B cell (primary cell): ENCODE data around the gene IGSF9. TPM values are rescaled to one million over a fixed set of nuclear protein-coding genes. Genes with fewer than 3 reads are reported as not detected.
A peak's percentile ranks its signal among the peaks of the same experiment; 100 is the strongest.

Experiments
- ATAC-seq: fragments of 200-7000 bp; cut with Tn5 transposase; one replicate; pipeline ENCODE4 v1.10.0; 2021; ENCODE audit warnings: low read depth, mild to moderate bottlenecking, moderate number of reproducible peaks, moderate library complexity
- CTCF ChIA-PET: fragments of 350-600 bp; sonication (Branson Sonifier 250); formaldehyde crosslinking; loops from one replicate; lab custom pipeline; 2021; ENCODE audit warnings: antibody characterized with exemption, inconsistent platforms; lab: Charles Lee
- POLR2A ChIA-PET: fragments of 350-600 bp; sonication (Branson Sonifier 250); formaldehyde crosslinking; loops from one replicate; lab custom pipeline; 2021; ENCODE audit warnings: antibody characterized with exemption; lab: Charles Lee
- DNase-seq: peaks from one replicate; pipeline ENCODE4 v3.0.0; 2013
- H2AFZ ChIP-seq: 2 replicates; pipeline ENCODE4 v1.6.1; 2012; ENCODE audit warnings: mild to moderate bottlenecking, low read depth, low read length; ENCODE audit not compliant: insufficient read depth, poor library complexity, severe bottlenecking
- H3K27ac ChIP-seq, 2 donors: 1 replicate in 1 of 2; 2 replicates in 1 of 2; pipeline ENCODE4 v1.5.1; 2012 to 2013; ENCODE audit warnings: low read length in 2 of 2, mild to moderate bottlenecking in 2 of 2, moderate library complexity in 1 of 2
- H3K27me3 ChIP-seq, 4 experiments: fragments of 200-600 bp in 1 of 4; sonication (generic) in 1 of 4; replicated peaks in 1 of 4; 1 replicate in 2 of 4; 2 replicates in 2 of 4; pipeline versions ENCODE4 v1.6.1 to v1.7.0; 2013 to 2016; ENCODE audit warnings: low read length in 3 of 4, mild to moderate bottlenecking in 2 of 4, mixed read lengths in 1 of 4, moderate library complexity in 1 of 4; ENCODE audit not compliant: insufficient read depth in 4 of 4, control insufficient read depth in 3 of 4; ENCODE audit errors: control extremely low read depth in 1 of 4
- H3K36me3 ChIP-seq, 2 experiments: replicated peaks in 1 of 2; 1 replicate in 1 of 2; 2 replicates in 1 of 2; pipeline versions ENCODE4 v1.6.1 to v1.7.1; 2013; ENCODE audit warnings: low read length in 1 of 2; ENCODE audit not compliant: insufficient read depth in 2 of 2, control insufficient read depth in 1 of 2; ENCODE audit errors: control extremely low read depth in 1 of 2, extremely low read depth in 1 of 2
- H3K4me1 ChIP-seq, 2 donors: fragments of 200-600 bp in 1 of 2; sonication (generic) in 1 of 2; 1 replicate in 1 of 2; 2 replicates in 1 of 2; pipeline versions ENCODE4 v1.5.1 to v1.6.1; 2013 to 2017; ENCODE audit warnings: low read length in 2 of 2; ENCODE audit not compliant: control insufficient read depth in 2 of 2, insufficient read depth in 2 of 2
- H3K4me2 ChIP-seq: replicated peaks from 2 replicates; pipeline ENCODE3; 2012; ENCODE audit warnings: mild to moderate bottlenecking, low read depth, low read length; ENCODE audit not compliant: poor library complexity, severe bottlenecking
- H3K4me3 ChIP-seq, 5 experiments: fragments of 200-600 bp in 1 of 5; sonication (generic) in 1 of 5; 1 replicate in 3 of 5; 2 replicates in 2 of 5; pipeline versions ENCODE4 v1.5.1 to v1.7.0; 2011 to 2016; ENCODE audit warnings: low read length in 4 of 5, mild to moderate bottlenecking in 4 of 5, low read depth in 2 of 5, control low read depth in 1 of 5, moderate library complexity in 1 of 5; ENCODE audit not compliant: insufficient read depth in 1 of 5; ENCODE audit errors: control extremely low read depth in 1 of 5, extremely low read depth in 1 of 5
- H3K79me2 ChIP-seq: fragments of 200-600 bp; sonication (generic); one replicate; pipeline ENCODE4 v1.6.0; 2016; ENCODE audit warnings: low read length; ENCODE audit not compliant: control insufficient read depth, insufficient read depth
- H3K9ac ChIP-seq: fragments of 200-600 bp; sonication (generic); 2 replicates; pipeline ENCODE4 v1.6.1; 2017; ENCODE audit warnings: mild to moderate bottlenecking, low read length, moderate library complexity
- H3K9me3 ChIP-seq, 3 donors: one replicate each; pipeline versions ENCODE4 v1.6.1 to v1.7.1; 2013; ENCODE audit warnings: low read length in 2 of 3; ENCODE audit not compliant: control insufficient read depth in 2 of 3, insufficient read depth in 1 of 3; ENCODE audit errors: control extremely low read depth in 1 of 3
- H4K20me1 ChIP-seq: 2 replicates; pipeline ENCODE4 v1.6.0; 2012; ENCODE audit warnings: mild to moderate bottlenecking, low read length; ENCODE audit not compliant: insufficient read depth, control insufficient read depth, poor library complexity, severe bottlenecking
- H3K27ac Mint-ChIP-seq: one replicate; pipeline ENCODE4 v1.8.0; 2021; ENCODE audit warnings: mixed read lengths
- H3K27me3 Mint-ChIP-seq: one replicate; pipeline ENCODE4 v1.8.0; 2021; ENCODE audit warnings: mixed read lengths
- H3K4me1 Mint-ChIP-seq: one replicate; pipeline ENCODE4 v1.8.0; 2021; ENCODE audit warnings: mixed read lengths
- H3K4me3 Mint-ChIP-seq: one replicate; pipeline ENCODE4 v1.8.0; 2021; ENCODE audit warnings: mixed read lengths
- H3K9me3 Mint-ChIP-seq: one replicate; pipeline ENCODE4 v1.8.0; 2022; ENCODE audit warnings: mixed read lengths; ENCODE audit not compliant: insufficient read depth
- CTCF ChIP-seq: fragments of 200-600 bp; IDR thresholded peaks from one replicate; pipeline ENCODE4 v1.8.0; 2022; ENCODE audit warnings: antibody characterized with exemption, mild to moderate bottlenecking
- EZH2 ChIP-seq: IDR thresholded peaks from 2 replicates; pipeline ENCODE4 v1.6.1; 2012; ENCODE audit warnings: borderline replicate concordance, low read depth, mild to moderate bottlenecking, moderate library complexity, low read length; ENCODE audit not compliant: insufficient read depth, poor library complexity, severe bottlenecking
- WGBS: methylation state at CpG from one replicate; pipeline ENCODE4 v1.1.5; 2013; ENCODE audit warnings: missing lambda C conversion rate; ENCODE audit not compliant: insufficient coverage; 5-methylcytosine and 5-hydroxymethylcytosine counted together
- intact Hi-C: fragments of 100-400 bp; cut with micrococcal nuclease; formaldehyde crosslinking; loops from one replicate; pipeline ENCODE4 v1.10.0; 2022
- polyA plus RNA-seq: library from polyadenylated mRNA; depleted of rRNA; stranded (reverse); fragments of >200 nt; gene quantifications from 2 replicates; pipeline ENCODE4 v1.2.3, GENCODE V29; 2012
- total RNA-seq, 2 donors: library from RNA; stranded (reverse); fragments of 120-200 nt in 1 of 2; gene quantifications; 1 replicate in 1 of 2; 2 replicates in 1 of 2; pipeline versions ENCODE4 v1.2.3 to v1.2.4, GENCODE V29; 2013 to 2022

The IGSF9 gene
- total and polyA plus RNA-seq, 2 donors (not counting 1 experiment from before 2014, with no cell fraction given): 0.36 to 0.37 TPM

DNA sequence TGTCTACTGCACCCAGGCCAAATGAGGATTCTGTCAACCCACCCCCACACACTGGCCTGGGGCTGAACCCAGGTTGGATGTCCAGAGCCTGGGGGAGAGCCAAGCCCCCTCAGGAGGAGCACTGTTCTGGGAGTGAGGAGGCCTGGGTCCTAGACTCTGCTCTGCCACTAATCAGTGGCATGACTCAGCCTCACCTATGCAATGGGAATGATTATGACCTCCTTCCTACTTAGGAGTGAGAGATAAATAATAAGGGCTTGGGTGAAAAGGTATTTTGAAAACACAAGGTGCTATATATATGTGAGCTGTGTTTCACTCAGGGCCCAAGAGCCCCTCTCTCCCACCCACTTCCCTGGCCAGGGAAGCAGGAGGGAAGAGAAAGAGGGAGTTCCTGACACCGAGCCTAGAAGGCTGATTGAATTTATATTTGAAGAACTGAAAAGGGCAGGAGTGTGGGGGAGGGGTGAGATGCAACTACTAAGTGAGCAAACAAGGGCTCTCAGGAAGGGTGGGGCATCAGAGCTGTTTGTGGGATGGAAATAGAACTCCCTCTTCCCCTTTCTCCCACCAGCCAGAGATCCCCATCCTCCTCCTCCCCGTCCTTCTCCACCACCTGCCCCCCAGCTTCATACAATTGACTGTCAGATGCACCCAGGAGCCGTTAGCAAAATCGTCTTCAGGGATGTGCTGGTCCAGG lies 8.2 kb downstream of the IGSF9 start:
- 17% methylated on average over 3 of the region's 4 CpGs for WGBS
- Histone ChIP-seq H3K27ac (no peak overlapping the region), H3K9ac (peak overlapping the region; percentile 34), H4K20me1 (no peaks in the 10 kb centered on the region), H2AFZ (peak overlapping the region; percentile 50), H3K79me2 (no peaks in the 10 kb centered on the region), H3K36me3 (no peaks in the 10 kb centered on the region), H3K27me3 (peaks cover 0 to 3% (median 0%) of the 10 kb centered on the region in 4 experiments), H3K4me1 (peaks cover 37 to 43% of the 10 kb centered on the region in 2 donors), H3K4me2 (peak overlapping the region; percentile 73), H3K9me3 (peaks cover 0 to 4% (median 0%) of the 10 kb centered on the region in 3 donors), H3K4me3 (peak overlapping the region in 3 of 5 experiments; percentile 17 to 25 (median 18))
- Mint-ChIP-seq H3K4me3 (peak overlapping the region; percentile 74), H3K27me3 (peaks cover 4% of the 10 kb centered on the region), H3K27ac (peak overlapping the region; percentile 26), H3K9me3 (no peaks in the 10 kb centered on the region), H3K4me1 (peaks cover 47% of the 10 kb centered on the region)
- ChIA-PET CTCF (interaction anchor here (1.0 to 10.7 kb wide), 9 partner anchors 14 to 150 kb away, joined by 3 to 177 read pairs (median 6); partner anchors contain the start of genes SLAMF9 and TAGLN2), POLR2A (interaction anchor here (0.6 to 1.8 kb wide), 3 partner anchors 9 to 18 kb away, joined by 3 to 5 read pairs (median 4); no protein-coding TSS in a partner anchor)
- intact Hi-C loops: loop anchor here (2.0 to 5.0 kb wide), 4 partner anchors 46 to 315 kb away; no protein-coding TSS in a partner anchor
- DNase-seq: peak; percentile 65
- TF ChIP-seq EZH2 (no peak), CTCF (no peak)
- no peak for ATAC-seq
